Left ventricle myocardium inferior (tissue), 1 donor: ENCODE measurements around the gene ATF6B. TPM values are rescaled to one million over a fixed set of nuclear protein-coding genes. Genes with fewer than 3 reads are reported as not detected.

ENCODE experiments used
- DNase-seq: peaks from one replicate; pipeline ENCODE4 v3.0.0-alpha.2; 2020
- H3K27ac ChIP-seq: fragments of 200-600 bp; replicated peaks from 2 replicates; pipeline ENCODE4 v1.8.0; 2021
- H3K27me3 ChIP-seq: fragments of 200-600 bp; 2 replicates; pipeline ENCODE4 v1.8.0; 2021; ENCODE audit warnings: low read depth
- H3K36me3 ChIP-seq: fragments of 200-600 bp; 2 replicates; pipeline ENCODE4 v1.8.0; 2021
- H3K4me1 ChIP-seq: fragments of 200-600 bp; 2 replicates; pipeline ENCODE4 v1.8.0; 2021
- H3K4me3 ChIP-seq: fragments of 200-600 bp; 2 replicates; pipeline ENCODE4 v1.8.0; 2021; ENCODE audit warnings: mild to moderate bottlenecking, moderate library complexity
- H3K9me3 ChIP-seq: fragments of 200-600 bp; replicated peaks from 2 replicates; pipeline ENCODE4 v1.8.0; 2021
- CTCF ChIP-seq: fragments of 200-600 bp; IDR thresholded peaks from 2 replicates; pipeline ENCODE4 v1.8.0; 2021; ENCODE audit warnings: antibody characterized with exemption, mild to moderate bottlenecking, borderline replicate concordance
- intact Hi-C: fragments of 100-400 bp; cut with micrococcal nuclease; formaldehyde crosslinking; loops from one replicate; pipeline ENCODE4 v1.11.0; 2022
- total RNA-seq: library from RNA; stranded (reverse); fragmentation: NEBNext Ultra II Directional; extraction: Animal tissue kit (Norgen Biotek cat#: 25700); gene quantifications from one replicate; pipeline ENCODE4 v1.2.1, GENCODE V29; 2021
- donor health status: DM: no; HTN: yes; CAD: no; lungs with severe emphysema.

Gene ATF6B
- total RNA-seq, 1 donor from 2014 or later = 29.1 TPM

DNA sequence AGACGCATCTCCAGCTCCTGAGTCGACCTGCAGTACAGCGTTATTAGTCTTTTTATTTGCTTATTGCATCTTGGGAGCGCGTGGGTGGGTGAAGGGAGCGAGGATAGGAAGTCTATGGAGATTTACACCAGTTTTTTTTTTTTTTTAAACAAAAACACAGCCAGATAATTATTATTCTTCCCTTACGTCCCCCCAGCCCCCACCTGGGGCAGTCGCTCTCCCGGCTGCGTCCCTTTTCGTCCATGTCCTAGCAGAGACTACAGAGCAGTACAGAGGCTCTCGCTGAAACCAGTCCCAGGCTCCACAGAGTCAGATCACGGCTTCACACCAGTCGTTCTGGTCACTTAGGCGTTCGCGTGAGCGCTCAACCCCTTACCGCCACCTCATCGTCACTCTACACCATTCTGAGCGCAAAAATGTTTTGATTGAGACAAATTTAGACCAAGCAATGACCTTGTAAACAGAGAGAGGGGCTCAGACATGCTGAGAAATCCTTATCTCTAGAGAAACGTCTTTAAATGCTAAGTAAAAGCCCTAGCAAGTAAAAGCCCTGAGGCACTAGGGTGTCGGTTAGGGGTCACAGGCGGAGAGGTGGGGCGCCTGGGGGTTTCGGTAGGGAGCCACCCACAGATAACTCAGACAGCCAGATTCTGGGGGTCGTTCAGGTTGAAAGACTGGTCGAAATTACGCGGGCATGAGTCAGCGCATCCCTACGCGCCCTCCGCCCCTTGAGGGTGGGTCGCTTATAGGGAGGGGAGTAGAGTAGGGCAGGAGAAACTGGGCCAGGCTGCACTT lies 24.9 kb upstream of the ATF6B start:
- Histone ChIP-seq H3K4me3 (peak overlapping the region; percentile 82), H3K4me1 (peaks cover 39% of the 10 kb centered on the region), H3K9me3 (no peaks in the 10 kb centered on the region), H3K27me3 (peaks cover 38% of the 10 kb centered on the region), H3K36me3 (peaks cover 24% of the 10 kb centered on the region), H3K27ac (peak overlapping the region; percentile 94)
- TF ChIP-seq CTCF = no peak
- DNase-seq = no peak
- intact Hi-C loops = no loop called here

DNA sequence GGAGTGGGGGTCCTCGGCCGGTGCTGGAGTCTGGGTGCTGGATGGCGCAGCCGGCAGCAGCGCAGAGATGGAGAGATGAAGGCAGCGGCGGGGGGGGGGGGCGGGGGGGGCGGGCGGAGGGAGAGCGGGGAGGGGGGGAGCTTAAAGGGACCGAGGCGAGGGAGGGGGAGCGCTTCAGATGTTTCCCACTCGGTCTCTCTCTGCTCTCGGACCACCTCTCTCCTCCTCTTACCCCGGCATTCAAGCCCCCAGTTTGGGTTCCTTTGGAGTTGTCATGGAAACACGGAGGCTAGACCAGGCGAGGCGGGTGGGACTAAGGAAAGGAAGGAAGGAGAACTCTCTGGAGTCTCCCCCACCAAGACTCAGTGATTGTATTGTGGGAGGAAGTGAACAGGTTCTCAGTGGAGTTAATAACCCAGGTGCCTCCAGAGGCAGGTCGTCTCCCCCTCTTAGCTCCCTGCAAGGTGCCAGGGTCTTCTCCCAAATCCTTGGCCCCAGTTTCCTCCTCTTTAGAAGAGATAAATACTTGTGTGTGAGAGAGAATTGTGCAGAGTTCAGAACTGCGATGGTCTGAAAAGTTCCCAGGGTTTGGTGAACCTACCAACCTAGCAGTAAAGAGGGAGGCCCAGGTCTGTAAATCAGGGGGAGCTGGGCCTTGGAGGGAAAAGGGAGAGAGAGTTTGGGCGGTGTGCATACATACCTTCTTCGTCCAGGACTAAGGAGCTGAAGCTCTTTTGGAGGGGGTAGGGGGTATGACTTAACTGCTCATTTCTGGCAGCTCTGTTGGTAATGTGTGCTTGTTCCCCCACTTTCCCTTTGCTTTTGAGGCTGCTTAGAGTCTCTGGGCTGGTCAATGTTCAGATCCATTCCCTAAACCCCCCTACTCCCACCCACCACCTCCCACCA lies 24.1 kb upstream of the ATF6B start, which contains the start of gene PRRT1:
Gene PRRT1 (minus strand): TSS at position 77 of the 906 bp plus-strand sequence. CDS start 112 bp downstream, outside the sequence.
- DNase-seq = no peak
- Histone ChIP-seq H3K9me3 (no peaks in the 10 kb centered on the region), H3K4me1 (peaks cover 39% of the 10 kb centered on the region), H3K4me3 (peak within 1 kb of the TSS; percentile 82), H3K36me3 (peaks cover 15% of the 10 kb centered on the region), H3K27ac (peak within 1 kb of the TSS; percentile 94), H3K27me3 (peaks cover 47% of the 10 kb centered on the region)
- intact Hi-C loops = no loop called here
- TF ChIP-seq CTCF = no peak

DNA sequence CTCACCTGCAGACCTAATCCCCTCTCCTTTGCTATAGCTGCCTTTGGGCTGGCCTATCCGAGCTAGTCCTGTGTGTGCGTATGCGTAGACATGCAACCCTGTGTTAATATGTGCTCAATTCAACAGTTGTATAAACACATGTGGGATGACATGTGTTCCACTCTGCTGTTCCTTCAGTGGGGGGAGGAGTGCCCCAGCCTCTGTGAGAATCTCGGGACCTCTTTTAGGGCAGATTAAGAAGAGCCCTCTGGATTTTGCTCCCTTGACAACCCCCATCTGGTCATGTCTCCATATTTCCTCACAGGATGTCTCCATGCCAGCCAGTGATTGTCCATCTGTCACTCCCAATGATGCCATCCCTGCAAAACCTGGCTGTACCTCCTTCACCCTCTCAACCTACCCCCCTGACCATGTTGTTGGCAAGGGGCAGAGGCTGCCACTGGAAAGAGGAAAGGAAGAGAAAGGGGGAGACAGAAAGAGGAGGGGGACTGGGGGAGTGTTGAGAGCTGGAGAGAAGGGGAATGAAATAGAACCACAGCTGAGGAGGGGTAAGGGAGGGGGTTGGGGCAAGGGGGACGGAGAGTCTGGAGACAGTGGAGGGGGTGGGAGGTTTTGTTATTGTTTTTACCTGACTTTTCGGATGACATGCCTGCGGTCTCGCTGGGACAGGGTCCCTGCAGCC lies 23.3 kb upstream of the ATF6B start:
- intact Hi-C loops = no loop called here
- H3K4me3 ChIP-seq = peak overlapping the region; percentile 82
- DNase-seq = no peak
- no peaks in the 10 kb centered on the region for H3K9me3 ChIP-seq
- no peak overlapping the region for H3K27ac ChIP-seq
- no peak for TF ChIP-seq CTCF
- peaks cover 52% of the 10 kb centered on the region for H3K27me3 ChIP-seq
- peaks cover 7% of the 10 kb centered on the region for H3K36me3 ChIP-seq
- peaks cover 39% of the 10 kb centered on the region for H3K4me1 ChIP-seq

DNA sequence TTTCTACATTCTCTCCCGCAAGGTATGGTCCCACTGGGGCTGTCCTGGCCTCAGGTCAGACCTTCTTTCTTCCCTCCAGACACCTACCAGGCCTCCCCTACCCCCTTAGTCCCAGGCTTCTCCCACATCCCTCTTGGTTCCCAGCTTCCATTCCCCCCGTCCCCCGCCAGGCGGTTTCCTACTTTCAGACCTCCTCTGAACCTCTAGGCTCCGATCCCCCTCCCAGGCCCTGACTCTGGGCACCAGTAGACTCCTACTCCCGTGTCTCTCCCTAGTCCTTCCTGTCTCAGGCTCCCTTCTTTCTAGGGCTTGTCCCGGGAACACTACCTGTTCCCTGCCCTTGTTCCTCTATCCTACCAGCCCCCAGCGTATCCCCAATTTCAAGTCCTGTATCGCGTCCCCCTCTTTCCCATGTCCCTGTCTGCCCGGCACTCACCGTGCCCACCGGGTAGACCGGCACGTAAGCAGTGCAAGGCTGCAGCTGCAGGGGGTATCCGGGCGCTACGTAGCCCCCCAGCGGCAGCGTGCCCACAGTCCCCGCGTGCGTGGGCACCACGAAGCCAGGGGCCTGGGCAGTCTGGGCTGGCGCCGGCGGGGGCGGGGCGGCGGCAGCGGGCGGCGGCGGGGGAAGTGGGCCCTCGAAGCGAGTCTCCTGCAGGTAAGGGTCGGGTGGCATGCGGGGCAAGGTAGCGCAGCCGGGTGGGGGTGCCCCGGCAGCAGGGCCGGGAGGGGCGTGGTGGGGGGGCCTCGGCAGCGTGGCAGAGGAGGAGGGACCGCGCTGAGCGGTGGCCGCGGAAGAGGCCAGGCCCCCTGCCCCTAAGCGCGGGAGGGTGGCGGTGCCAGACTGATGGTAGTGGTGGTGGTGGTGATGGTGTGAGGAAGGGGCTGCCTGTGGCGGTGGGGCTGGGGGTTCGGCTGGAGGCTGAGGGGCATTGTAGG lies 22.2 kb upstream of the ATF6B start:
- peaks cover 52% of the 10 kb centered on the region for H3K27me3 ChIP-seq
- no peak for DNase-seq
- no peak overlapping the region for H3K27ac ChIP-seq
- H3K36me3 ChIP-seq = no peaks in the 10 kb centered on the region
- intact Hi-C loops = no loop called here
- H3K9me3 ChIP-seq = no peaks in the 10 kb centered on the region
- peak overlapping the region; percentile 82 for H3K4me3 ChIP-seq
- peaks cover 33% of the 10 kb centered on the region for H3K4me1 ChIP-seq
- TF ChIP-seq CTCF = no peak
